Dedifferentiated amniotic fluid mesenchymal stem cell (primary cell): ENCODE results near the gene ANKS1A.
A peak's percentile ranks its signal among the peaks of the same experiment; 100 is the strongest.
"Not testable (repeated sequence)": the region's sequence is repeated elsewhere in the genome, so short reads cannot be mapped to it uniquely, and the experiment has no call there.

ENCODE experiments used
- DNase-seq: peaks from one replicate; pipeline ENCODE4 v3.0.0-alpha.2; 2016; ENCODE audit errors: extremely low spot score

Gene ANKS1A

DNA sequence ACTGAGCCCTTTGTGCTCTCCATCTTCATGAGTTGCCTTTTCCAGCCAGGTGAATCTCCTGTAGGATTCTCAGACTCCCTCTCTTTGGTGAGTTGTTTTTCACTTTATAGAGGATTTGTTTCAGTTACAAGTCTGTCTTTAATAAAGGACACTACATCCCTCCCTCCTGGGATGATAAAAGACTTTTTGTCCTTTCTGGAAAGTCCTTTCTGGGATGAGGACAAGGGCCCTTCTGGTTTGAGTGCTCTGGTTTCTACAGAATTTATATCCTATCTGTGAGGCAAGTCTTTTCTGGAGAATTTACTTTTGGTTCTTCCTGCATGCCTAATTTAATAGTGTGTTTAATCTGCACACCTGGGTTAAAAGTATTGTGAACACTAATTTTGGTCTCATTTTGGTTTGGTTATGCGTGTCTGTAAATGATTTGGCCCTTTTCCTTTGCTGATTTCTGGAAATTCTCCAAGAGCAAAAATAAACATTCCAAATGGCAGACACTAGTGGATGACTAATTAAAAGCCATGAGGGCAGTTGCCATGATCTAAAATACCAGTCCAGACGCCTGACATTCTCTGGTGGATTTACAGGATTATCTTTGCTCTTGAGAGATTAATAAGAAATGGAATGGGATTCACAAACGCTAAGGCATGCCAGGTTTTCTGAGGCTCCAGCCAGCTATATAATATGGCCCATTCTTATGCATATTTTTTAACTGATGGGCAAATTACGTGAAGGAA is 207.2 kb downstream of the ANKS1A start:
- DNase-seq: peak; percentile 56

DNA sequence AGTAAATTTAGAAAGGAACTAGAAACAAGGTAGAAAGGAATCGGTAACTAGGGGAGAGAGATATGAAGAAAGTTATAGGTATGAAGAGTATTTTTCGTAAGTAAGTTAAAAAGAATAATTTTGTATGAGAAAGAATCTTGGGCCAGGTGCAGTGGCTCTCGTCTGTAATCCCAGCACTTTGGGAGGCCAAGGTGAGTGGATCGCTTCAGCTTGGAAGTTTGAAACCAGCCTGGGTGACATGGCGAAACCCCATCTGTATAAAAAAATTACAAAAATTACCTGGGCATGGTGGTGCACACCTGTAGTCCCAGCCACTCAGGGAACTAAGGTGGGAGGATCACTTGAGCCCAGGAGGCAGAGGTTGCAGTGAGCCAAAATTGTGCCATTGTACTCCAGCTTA is 210.1 kb downstream of the ANKS1A start:
- DNase-seq: no peak

DNA sequence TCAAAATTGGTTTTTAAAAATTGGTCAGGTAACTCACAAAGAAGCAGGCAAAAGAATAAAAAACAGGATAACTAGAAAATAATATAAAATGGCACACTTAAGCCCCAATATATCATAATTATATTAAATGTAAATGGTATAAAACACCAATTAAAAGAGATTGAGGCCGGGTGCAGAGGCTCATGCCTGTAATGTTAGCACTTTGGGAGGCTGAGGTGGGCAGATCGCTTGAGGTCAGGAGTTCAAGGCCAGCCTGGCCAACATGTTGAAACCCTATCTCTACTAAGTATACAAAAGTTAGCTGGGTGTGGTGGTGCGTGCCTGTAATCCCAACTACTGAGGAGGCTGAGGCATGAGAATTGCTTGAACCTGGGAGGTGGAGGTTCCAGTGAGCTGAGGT is 216.0 kb downstream of the ANKS1A start:
- DNase-seq: no peak

DNA sequence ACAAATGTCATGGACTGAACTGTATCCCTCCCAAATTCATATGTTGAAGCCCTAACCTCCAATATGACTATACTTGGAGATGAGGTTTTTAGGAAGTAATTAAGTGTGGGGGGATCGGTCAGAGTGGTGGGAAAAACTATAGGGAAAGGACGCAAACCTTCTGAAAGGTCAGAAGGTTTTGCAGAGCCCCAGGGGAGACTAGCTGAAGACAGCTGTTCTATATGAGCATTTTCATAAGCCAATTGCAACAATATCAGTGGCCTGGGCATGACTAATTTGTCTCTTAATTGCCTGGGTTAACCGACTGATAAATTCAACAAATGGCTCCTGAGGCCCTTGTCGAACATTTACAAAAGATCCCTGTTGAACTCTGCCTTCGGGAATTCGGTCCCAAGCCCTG is 217.0 kb downstream of the ANKS1A start:
- not testable (repeated sequence) for DNase-seq

DNA sequence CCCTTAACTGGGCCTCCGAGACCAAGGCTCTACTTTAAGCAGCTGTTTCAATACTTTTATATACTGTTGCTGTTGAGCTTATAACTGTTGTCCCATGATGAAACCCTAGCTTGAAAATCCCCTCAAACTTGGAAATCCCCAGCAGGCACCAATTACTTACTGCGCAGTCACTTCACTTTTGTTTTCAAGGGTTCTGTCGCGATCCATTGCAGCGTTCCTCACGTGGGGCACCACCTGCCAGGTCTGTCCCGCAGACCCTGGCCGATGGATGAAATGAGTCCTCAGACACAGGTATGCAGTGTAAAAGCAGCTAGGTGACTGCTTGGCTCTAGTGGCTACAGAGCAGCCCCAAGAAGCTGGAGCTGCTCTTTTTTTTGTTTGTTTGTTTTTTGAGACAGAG is 218.2 kb downstream of the ANKS1A start:
- DNase-seq: not testable (repeated sequence)

DNA sequence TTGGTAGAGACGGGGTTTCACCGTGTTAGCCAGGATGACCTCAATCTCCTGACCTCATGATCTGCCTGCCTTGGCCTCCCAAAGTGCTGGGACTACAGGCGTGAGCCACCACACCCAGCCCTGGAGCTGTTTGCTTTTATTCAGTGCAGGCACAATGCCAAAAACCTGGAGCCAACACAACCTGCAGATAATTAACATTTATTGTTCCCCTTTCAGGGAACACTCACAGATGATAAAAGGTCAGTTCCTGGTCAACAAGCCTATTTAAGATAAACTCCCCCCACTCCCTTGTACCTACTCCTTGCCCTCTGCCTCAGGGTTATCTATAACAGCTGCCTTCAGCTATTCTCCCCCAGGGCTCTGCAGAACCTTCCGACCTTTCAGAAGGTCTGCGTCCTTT is 218.7 kb downstream of the ANKS1A start:
- not testable (repeated sequence) for DNase-seq

DNA sequence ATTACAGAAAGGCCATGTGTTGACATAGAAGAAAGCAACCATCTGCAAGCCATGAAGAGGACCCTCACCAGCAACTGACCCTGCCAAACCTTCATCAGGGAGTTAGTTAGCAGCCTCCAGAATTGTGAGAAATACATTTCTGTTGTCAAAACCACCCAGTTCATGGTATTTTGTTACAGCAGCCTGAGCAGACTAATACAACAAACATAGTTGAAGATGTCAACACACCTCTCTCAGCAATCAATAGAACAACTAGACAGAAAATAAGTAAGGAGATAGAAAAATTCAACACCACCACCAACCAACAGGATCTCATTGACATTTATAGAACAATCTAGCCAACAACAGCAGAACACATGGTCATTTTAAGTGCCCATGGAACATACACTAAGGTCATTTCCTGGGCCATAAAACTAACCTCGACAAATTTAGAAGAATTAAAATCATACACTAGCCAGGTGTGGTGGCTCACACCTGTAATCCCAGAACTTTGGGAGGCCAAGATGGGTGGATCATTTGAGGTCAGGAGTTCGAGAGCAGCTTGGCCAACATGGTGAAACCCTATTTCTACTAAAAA is 219.3 kb downstream of the ANKS1A start:
- DNase-seq: no peak

DNA sequence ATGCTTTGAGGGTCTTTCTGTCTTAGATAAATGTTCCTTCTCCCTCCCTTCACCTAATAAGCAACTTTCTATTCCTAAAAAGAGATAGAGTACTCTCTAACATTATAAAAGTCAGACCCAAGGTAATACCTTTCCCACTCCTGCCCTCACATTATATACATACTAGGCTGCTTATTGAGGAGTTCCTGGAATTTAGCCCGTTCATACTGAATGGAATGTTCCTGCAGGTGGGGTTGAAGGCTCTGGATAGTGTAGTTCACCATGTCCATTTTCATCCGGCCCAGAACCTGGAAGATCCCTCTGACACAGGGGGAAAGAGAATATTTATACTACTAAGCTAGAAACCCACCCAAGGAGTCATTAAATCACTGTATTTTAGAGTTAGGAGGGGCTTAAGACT is 231.7 kb downstream of the ANKS1A start:
- no peak for DNase-seq

DNA sequence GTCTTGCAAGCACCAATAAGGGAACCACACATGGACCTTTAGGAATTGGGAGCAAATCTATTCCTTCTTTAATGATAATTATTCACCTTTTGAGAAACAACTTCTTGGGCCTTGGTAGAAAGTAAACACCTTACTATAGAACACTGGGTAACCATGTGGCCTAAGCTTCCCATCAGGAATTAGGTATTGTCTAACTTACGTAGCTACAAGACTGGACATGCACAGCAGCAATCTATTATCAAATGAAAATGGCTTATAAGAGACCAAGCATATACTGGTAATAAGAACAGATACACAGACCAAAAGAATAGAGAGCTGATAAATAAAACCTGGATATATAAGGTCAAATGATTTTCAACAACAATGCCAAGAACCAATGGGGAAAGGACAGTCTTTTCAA is 235.3 kb downstream of the ANKS1A start:
- no peak for DNase-seq

DNA sequence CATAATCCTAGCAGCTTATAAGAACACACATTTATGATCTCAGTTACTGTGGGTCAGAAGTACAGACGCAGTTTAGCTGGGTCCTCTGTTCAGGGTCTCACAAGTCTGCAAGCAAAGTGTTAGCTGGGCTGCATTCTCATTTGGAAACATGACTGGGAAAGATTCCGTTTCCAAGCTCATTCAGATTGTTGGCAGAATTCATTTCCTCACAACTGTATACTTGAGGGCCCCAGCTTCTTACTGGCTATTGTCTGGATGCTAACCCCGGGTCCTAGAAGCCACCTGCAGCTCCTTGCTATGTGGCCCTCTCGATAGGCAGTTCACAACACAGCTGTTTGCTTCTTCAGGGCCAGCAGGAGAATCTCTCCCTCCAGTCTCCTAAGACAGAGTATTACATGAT is 239.0 kb downstream of the ANKS1A start:
- DNase-seq: no peak

DNA sequence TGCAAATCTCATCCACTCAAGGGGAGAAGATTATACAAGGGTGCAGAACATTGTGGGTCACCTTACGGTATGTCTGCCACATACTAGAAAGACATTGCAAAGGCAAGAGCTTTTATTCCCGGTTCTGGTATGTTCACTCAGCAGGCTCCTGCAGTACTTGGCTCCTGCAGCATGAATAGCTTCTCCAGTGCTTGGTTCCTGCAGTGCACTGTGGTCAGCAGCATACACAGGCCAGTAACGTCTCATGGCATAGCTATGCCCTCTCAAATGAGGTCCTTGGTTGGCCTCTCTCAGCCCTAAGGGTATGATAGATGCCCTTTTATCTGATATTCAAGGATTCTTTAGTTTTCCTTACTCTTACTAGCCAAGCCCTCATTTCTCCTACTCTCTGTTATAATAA is 239.4 kb downstream of the ANKS1A start:
- DNase-seq: peak; percentile 26

DNA sequence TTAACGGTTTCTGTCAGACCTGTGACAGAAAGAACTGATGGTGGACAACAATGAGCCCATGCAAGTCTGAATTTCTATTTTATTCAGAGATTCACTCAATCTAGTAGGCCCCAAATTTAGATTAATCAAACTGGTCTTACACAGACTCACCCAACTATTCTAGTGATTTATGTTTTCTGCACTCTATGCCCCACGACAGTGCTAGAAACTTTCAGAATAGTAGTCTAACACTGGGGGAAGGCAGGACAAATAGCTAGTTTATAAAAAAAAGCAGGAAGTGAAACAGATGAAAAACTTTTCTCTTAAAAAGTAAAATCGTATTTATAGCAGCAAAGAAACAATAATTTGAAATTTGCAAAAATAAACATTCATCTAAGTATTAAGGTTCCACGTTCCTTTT is 247.1 kb downstream of the ANKS1A start:
- no peak for DNase-seq

DNA sequence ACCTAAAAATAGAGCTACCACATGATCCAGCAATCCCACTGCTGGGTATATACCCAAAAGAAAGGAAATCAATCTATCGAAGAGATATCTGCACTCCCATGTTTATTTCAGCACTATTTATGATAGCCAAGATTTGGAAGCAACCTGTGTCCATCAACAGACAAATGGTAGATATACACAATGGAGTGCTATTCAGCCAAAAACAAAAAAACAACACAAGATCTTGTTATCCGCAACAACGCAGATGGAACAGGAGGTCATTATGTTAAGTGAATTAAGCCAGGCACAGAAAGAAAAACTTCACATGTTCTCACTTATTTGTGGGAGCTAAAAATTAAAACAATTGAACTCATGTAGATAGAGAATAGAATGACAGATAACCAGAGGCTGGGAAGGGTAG is 249.1 kb downstream of the ANKS1A start:
- DNase-seq: not testable (repeated sequence)

DNA sequence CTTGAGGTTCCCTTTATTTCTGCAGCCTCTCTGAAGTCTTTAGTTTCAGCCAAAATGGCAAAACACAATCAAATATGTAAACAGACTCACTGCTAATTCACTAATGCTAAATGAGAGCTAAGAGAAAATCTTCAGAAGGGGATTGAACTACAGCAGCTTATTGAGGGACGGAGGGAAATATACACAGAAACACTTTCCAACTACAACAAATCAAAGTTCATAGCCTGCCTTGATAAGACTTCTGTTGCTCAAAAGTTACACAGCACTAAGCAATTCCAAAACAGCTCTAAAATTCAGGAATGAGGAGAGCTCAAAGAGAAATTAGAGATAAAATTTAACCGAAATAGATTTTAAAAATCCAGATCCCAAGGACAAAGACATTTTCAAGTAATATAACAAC is 250.4 kb downstream of the ANKS1A start:
- DNase-seq: no peak

DNA sequence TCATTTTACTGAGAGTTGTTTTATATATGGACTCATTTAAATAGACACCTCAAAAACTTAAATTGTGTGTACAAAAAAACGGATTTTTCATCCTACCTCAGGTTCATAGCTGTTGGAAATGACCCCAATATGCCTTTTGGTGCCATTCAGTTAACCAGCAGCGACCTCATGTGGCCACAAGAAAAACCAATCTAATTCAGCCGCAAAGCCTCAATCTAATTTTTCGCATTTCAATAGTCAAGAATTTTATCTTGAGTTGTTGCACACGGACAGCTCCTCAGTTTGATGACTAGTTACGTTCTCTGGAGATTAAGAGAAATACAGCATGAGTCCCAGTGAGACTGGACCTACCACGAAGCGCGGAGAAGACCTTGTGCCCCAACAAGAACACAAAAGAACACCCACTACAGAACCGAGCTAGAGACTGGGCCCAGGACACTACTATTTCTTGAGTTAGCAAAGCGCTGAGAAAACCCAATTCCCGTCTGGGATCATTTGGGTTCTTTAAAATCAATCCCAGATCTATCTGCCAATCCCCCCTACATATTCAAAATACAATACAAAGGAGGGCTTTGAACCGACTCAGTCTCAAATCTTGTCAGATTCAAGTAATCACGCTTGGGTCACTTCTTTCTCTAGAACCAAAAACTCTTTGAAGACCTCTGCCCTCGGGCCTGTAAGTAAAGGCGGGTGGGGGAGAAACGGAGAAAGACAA is 251.0 kb downstream of the ANKS1A start:
- peak; percentile 62 for DNase-seq

DNA sequence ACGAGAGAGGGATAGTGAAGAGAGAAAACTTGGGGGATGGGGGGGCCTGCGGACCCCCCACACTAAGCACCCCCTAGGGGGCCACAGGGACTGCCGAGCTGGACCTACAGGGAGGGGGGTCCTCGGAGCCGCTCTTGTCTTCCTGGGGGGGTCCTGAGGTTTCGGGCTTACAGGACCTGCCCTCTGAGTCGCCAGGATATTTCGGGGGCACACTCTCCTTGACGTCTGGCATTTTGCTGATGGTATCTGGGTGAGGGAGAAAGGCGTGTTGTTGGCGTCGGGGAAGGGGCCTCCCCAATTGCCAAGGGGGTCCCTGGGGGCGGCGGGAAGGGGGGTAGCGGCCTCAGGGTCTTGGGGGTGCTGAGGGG is 251.6 kb downstream of the ANKS1A start:
- DNase-seq: no peak
